Stimulated activated CD8-positive, alpha-beta memory T cell treated with anti-CD3 and anti-CD28 coated beads, Interleukin-15, amount 100 ng/mL, for 24 hours (primary cell): Measurements from ENCODE around the gene TACC3.
A peak's percentile ranks its signal among the peaks of the same experiment; 100 is the strongest.

Experiments used
- DNase-seq: peaks from one replicate; pipeline ENCODE4 v3.0.0-alpha.2; 2020; ENCODE audit warnings: low read depth

TACC3 gene

DNA sequence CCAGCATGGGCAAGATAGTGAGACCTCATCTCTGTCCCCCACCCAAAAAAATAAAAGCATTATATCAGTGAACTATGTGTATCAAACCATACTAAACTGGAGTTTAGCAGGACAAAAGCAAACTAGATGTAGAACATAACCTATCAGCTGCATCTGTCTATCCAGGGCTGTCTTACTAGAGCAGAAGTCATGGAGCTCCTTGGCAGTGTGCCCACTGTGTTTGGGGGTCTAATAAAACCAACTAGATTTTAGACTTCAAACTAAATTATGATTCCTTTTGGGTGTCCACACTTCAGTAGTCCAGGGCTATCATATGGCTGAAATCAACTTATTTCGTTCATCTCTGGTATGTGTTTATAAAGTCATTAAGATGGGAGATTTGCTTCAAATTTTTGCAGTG is 17.5 kb upstream of the TACC3 start:
- no peak for DNase-seq

DNA sequence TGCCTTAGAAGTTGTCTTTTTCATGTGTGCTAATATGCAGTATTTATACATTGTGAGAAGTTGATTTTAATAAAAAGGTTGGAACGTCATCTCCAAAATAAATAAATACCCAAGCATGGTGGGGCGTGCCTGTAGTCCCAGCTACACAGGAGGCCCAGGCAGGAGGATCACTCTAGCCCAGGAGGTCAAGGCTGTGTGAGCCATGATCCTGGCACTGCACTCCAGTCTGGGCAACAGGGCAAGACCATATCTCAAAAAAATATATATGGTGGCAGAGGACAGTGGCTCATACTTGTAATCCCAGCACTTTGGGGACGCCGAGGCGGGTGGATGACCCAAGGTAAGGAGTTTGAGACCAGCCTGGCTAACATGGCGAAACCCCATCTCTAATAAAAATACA is 15.6 kb upstream of the TACC3 start:
- no peak for DNase-seq

DNA sequence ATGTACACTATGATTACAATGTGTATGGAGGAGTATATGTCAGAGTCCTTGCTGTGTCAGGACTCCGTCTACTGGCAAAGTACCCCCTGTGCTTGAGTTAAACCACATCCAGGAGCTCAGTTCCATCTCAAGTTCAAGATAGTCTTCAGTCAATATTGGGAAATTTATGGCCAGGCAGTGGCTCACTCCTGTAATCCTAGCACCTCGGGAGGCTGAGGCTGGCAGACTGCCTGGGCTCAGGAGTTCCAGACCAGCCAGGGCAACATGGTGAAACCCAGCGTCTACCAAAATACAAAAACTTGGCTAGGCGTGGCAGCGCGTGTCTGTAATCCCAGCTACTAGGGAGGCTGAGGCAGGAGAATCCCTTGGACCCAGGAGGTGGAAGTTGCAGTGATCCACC is 15.0 kb upstream of the TACC3 start:
- DNase-seq, result no peak

DNA sequence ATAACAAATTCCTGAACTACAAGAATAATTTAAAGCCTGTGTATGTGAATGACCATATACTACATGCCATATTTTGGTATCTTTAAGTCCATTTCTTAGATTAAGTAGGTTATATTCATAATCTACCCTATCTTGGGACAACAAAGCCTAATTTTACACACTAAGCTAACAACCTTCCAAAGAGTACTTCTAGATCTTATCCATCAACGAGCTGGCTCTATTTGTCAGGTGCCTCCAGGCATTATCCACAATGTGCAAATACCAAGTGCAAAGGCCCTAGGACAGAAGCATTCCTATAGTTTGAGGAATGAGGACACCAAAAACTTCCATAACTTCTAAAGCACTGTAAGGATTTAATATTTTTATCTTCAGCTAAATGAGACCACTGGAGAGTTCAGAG is 12.7 kb upstream of the TACC3 start:
- no peak for DNase-seq

DNA sequence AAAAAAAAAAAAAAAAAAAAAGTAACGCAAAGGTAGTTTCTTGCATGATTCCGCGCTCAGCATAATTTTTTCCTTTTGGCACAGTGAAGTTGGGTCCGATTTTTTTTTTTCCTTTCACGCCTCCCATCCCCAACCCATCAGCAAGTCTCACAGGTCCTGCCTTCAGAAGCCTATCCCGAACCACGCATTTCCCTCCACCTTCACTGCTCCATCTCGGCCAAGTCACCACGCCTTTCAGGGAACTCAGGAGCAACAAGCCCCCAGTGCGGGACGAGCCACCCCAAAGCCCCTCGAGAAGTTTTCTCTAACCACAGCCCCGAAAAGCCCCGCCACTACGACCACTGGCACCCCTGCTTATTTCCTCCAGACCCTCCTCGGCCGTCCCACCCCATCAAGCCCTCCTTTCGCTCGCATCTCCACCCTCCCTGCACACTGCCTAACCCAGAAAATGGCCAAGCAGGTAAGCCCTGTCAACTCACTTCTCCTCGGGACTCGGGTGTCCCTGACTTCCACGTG is 10.2 kb upstream of the TACC3 start:
- DNase-seq, result no peak

DNA sequence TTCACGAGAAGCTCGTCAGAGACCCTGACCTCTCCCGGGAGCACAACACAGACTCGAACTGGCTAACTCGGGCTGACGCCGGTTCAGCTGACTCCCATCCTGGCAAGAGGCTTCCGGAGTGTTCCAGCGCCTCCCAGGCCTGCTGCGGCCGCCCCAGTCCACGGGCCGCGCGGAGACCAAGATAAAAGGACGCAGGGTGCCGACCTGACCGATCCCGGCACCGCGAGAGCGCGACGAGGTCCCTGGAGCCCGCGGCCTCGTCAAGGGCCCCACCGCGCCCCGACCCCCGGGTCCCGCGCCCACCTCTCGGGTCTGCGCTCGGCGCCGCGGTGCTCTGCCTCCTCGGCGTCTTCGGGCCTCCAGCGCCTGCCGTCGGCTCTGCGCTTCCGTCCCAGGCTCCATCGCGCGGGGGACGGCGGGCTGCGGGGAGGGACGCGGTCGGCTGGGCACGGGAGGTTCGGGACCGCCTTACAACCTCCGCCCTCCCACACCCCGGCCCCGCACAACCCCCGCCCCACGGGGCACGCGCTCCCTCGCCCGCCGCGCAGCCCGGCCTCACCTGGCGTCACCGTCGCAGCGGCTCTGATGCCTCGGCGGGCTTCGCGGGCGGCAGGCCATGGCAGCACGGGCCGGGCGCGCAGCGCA is 9.6 kb upstream of the TACC3 start:
- no peak for DNase-seq

DNA sequence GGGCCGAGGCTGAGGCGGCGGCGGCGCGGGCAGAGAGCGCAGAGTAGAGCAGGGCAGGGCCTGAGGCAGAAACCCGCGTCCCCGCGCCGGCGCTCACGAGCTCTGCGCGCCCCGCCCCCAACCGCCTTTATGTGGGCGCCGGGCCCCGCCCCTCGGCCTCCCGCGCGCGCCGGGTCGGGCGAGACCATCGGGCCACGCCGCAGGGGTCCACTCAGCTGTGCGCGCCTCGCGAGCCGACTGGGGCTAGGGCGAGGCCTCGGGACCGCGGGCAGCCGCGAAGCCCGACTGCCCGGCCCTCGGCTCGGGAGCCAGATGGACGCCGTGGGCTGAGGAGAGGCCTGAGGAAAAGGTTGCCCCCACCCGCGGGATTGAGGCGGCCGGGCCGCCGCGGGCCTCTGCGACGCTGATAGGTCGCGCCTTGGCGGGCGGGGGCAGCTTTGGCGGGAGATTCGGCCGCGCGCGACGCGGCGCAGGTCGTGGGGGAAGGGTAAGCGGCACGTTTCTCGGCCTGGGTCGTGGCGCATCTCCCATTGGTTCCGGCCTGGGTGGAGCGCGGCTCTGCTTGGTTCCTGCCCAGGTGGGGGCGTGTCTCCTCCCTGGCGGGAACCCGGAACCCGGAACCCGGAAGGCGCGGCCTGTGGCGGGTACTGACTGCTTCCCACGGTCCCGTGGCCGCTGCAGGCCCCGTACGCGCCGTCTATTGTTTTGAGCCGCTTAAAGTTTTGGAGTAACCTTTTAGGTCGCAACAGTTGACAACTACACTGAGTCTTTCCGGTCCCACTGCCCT is 8.9 kb upstream of the TACC3 start, which contains the start of gene SLBP:
Gene SLBP (minus strand): TSS at position 104 of the 787 bp plus-strand sequence. CDS start 131 bp downstream, outside the sequence.
- peak; percentile 95 for DNase-seq

DNA sequence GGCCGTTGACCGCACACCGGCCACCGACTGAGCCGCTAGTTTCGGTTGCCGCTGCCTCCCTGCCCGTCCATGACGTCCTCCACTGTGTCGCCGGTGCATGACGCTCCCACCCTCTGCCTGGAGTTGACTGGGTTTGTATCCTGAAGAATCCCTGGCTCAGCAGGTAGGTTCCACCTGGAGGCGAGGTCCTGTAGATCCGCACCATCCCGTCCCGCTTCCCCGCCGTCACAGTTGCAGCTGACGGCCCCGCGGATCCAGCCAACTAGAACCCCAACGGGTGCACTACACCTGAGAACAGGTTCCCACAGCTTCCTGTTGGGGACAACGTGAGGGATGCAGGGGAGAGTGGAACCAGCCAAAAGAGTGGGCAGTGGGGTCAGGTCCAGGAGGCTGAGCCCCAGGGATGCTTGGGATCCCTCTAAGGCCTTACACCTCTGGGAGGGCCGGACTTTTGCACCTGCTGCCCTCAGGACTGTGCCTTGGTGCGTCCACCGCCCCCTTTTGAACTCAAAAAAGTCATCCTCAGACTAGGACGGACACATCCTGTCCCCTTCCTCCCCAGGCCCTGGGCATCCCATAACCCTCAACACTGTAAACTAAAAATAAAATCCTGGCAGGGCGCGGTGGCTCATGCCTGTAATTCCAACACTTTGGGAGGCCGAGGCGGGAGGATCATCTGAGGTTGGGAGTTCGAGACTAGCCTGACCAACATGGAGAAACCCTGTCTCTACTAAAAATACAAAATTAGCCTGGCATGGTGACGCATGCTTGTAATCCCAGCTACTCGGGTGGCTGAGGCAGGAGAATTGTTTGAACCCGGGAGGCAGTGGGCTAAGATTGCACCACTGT is 8.1 kb upstream of the TACC3 start:
- no peak for DNase-seq

DNA sequence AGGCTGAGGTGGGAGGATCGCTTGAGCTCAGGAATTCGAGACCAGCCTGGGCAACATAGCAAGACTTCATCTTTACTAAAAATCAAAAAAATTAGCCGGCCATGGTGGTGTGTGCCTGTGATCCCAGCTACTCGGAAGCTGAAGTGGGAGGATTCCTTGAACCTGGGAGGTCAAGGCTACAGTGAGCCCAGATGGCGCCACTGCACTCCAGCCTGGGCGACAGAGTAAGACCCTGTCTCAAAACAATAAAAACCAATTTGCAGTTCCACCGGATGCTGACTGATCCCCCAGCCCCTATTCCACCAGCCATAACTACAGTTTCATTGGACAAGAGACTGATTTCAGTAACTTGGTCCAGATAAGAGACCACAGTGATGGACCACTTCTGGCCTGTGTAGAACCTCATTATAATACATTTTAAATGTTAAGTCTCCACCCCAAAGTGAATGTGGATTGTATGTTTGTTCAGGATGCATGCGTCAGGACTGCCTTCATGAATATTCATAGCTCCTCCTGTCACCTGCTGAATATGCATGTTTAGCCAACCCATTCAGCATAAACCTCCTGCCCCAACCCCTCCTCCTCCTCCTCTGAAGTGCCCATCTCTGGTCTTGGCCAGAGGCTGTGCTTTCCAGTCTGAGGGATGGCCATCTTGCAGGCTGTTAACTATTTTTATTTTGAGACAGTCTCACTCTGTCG is 6.9 kb upstream of the TACC3 start:
- no peak for DNase-seq

DNA sequence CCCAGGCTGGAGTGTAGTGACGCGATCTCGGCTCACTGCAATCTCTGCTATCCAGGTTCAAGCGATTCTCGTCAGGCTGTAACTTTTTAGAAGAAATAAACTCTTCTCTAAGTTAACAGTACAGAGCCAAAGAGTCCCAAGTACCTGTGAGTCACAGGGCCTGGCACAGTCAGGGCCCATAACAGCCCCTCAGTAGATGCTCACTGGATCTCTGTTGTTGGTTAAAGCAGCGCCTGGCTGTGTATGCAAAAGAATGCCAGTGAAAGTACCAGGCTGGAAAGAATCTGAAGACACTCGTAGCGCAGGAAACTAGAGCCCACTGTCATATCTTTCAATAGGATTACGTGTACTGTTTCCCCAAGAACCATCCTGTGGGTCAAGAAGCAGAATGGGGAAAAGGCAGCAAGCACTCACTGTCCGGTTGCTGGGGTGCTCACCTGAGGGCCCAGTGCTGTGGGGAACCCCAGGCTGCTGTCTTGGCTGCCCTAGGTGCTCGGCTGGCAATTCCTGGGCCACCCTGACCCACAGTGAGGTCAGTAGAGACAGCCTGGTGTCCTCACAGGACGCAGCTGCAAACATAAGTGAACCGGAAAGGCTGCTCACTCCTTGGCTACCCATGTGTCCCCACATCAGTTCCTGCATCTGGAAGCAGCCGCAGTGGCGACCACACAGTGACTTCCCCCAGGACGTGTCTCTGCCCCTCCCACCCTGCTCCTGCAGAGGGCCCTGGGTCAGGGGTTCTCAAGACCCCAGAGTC is 6.1 kb upstream of the TACC3 start:
- DNase-seq, result no peak

DNA sequence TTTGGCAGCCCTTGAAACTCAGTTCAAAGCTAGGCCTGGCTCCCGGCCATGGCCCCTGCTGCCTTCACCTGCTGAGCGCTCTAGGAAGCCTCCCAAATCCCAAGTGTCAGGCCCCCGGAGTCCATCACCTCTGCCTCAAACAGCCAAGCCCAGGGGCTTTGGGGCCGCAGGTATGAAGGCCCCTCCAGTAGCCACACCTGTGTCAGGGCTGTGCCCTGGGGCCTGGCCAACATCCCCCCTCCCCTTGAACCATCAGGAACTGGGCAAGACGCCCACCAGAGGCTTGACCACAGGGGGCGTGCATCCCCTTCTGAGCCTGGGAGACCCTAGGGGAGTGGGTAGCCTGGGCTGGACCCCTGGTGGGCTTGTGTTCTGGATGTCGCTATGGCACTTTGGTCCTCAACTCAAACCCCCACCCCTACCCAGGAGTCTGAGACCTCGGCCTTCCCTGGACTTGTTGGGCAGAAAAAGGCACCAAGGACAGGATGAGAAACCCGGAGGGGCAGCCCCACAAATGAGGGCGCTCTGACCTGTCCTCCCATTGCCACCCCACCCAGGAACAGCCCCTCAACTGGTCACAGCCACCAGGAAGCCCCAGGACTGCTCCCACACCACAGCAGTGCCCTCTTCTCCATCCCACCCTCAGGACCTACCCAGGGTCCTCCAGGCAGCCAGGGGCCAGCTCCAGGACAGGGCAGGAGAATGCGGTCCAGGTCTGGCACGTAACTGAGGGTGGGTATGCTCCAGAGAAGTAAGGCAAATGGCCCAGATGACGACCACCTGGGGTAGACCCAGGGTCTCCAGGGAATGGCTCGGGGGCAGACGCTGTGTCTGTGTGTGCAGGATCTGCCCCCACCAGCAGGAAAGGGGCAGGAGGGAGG is 5.0 kb upstream of the TACC3 start:
- no peak for DNase-seq

DNA sequence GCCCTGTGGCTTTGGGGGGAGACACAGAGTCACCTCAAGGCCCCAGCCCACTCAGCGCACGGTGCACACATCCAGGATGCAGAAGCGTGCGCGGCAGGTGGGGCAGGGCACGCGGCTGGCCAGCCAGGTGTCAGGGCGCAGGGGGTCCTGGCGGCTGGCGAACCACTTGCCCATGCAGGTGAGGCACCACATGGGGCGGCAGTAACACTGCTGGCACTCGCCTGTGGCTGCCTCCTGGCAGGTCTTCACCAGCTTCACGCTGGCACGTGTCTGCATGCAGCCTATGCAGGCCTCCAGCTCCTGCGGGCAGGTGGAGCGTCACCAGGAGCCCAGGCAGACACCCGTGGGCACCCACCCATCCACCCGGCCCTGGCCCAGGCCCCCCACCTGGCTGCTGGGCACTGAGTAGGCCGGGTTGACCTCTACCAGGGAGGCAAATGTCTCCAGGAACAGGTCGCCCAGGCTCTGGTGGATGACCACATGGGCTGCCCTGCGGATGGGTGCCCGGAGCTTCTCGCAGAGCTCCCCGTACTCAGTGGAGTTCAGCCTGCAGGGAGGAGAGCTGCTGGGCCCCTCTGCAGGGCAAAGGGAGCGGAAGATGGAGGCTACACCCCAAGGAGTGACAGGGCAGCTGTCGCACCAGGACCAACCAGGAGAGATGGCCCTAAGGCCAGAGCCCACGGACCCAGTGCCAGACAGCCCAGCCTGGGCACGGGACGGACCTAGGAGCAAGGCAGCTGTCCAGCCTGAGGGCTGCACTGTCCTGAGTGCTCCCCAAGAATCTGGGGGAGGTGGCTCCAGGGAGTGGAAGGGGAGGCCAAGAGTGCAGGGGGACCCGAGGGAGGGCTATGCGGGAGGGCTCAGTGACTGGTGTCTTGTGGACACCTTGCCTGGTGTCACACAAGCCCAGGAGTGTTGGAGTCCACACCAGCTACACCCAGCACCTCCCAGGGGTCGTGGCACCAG is 3.9 kb upstream of the TACC3 start:
- no peak for DNase-seq

DNA sequence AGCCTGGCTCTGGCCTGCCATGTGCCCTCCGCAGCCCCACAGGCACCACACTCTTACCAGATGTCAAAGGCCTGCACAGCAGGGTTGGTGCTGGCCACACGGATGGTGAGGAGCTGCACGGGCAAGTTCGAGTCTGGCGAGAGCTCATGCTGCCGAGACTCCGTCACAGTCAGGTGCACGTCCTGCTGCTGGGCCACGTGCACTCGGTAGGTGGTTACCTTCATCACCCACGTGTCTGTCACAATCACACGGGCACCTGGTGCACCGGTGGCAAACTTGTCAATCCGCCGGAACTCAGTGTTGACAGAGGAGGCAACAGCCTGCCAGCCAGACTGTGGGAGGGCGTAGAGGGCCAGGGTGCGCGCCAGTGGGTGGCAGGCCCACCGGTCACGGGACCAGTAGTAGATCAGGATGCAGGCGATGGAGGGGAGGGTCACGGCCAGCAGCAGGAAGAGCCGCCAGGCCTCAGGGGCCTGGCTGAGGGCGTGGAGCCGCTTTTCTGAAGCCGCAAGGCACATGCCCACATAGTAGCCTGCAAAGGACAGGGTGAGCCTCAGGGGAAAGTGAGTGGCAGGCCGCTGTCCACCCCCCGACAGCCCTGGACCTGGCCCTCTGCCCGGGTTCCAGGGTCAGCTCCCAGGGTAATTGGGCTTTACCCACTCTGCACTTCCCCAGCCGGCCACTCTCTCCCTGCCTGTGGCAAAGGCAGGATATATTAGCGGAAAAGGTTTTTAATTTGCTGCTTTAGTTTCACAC is 3.0 kb upstream of the TACC3 start:
- no peak for DNase-seq

DNA sequence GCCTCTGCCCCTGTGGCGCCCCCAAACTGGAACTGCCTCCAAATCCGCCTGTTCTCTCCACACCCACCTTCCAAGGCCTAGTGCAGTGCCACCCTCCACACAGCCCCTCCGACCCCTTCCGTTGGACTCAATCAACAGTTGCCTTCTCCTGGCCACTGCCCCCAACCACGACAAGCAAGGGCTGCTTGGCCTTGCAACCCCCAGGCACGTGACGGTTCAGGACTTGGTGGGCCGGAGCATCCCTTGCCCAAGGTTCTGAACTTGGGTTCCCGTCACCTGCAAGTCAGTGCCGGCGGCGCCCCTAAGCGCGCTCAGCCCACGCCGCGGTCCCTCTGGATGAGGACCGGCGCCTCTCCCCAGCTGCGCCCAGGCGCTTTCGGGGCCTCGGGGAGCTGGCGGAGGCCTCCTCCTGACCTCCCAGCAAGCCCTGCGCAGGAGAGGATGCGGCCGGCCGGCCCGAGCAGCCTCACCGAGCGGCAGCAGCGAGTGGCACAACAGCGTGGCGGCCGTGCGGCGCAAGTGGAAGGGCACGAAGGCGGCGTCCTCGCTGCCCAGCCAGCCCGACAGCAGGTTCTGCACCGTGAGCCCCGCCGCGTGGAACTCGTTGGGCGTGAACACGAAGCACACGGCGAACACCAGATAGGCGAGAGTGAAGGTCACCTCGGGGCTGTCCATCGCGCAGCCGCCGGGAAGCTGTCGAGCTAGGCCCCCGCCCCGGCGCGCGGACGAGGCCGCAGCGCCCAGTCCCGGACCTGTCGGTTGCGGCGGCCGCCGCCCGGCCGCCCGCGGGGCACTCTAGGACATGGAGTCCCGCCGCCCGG is 948 bp upstream of the TACC3 start:
- DNase-seq, result no peak

DNA sequence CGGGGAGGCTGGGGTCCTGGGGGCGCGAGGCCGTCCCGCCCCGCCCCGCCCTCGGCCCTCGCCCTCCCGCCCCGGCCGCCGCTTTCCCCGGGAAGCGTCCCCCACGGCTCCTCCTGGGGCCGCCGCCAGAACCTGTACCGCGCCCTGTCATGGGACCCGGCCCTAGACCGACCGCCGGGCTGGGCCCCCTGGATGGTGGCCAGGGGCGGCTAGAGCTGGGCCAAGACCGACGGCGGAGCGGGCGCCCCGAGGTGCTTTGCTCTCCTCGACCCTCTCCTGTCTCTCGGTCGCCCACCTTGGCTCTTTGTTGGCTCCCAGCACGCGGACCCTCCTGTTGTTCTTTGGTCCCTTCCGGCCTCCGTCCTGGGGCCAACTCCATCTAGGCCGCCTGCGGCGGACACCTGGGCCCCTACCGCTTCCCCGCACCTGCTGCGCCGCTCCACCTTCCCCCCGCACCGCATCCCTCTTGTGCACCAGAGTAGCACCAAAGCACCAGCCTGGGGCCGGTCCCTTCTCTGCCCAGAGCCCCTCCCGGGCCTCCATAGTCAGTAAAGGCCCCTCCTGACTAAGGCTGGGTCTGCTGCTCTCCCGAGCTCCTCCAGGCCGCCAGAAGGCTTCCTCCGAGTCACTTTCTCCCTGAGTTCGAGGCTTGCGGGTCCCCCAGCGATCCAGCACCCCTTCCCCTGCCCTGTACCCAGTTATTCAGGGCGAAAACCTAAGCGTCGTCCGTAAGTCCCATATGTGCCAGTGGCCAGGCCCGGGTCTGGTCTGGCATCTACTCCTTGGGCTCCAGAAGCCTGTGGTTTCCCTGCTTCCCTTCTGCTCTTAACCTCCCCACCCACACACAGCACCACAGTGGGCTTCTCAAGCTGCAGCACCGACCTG is 587 bp downstream of the TACC3 start:
- no peak for DNase-seq

DNA sequence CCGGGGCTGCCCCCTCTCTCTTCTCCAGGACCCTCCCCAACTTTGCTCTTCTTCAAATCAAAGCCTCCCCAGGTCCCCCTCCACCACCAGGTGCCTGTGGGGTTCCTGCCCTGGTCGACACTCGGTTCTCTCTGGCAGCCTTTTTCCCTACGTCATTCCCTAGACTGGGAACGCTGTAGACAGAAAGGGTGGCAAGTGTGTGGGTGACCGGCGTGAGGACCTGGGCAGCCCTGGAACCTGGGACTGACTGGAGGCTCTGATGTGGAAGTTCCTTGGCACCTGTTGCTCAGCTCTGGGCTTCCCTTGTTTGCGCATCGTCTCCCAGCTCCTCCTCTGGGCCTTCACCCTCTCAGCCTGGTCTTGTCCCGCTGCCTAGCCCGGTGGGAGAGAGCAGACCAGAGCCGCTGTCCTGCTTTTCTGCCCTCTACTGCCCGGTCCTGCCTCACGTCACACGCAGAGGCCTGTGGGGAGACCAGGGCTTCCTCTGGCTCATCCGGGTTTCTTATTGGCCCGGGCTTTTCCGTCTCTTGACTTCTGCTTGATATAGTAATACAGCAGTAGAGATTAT is 1.3 kb downstream of the TACC3 start:
- DNase-seq, result no peak
